ENCODE data around the gene TMEM220. TPM values are rescaled to one million over a fixed set of nuclear protein-coding genes. Genes with fewer than 3 reads are reported as not detected.
"Not testable (repeated sequence)": the region's sequence is repeated elsewhere in the genome, so short reads cannot be mapped to it uniquely, and the experiment has no call there.

TMEM220 gene
- polyA plus RNA-seq, 4 donors: 8.6 to 11.4 (median 10.1) TPM

DNA sequence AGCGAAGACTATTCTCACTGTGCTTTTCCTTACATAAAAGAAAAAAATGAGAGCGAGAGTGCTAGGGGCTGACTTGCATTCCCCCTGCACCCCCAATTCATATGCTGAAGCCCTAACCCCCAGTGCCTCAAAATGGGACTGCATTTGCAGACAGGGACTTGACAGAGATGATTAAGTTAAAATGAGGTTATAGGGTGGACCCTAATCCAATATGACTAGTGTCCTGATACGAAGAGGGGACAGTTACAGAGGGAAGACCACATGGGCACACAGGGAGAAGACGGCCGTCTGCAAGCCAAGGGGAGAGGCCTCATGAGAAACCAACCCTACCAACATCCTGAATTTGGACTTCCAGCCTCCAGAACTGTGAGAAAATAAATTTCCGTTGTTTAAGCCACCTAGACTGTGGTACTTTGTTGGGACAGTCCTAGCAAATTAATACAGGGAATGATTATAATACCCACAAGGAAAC lies 1.6 kb upstream of the TMEM220 start:
- DNase-seq (ENCODE audit: low read depth in 4 of 4, low spot score in 3 of 4): no peak

DNA sequence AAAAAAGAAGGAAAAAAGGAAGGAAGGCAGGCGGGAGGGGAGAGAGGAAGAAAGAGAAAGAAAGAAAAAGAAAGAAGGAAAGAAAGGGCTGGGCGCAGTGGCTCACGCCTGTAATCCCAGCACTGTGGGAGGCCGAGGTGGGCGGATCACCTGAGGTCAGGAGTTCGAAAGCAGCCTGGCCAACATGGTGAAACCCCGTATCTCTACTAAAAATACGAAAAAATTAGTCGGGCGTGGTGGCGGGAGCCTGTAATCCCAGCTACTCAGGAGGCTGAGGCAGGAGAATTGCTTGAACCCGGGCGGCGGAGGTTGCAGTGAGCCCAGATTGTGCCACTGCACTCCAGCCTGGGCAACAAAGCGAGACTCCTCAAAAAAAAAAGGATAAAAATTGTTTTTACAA lies 424 bp upstream of the TMEM220 start:
- not testable (repeated sequence) for DNase-seq (ENCODE audit: low read depth in 4 of 4, low spot score in 3 of 4)

DNA sequence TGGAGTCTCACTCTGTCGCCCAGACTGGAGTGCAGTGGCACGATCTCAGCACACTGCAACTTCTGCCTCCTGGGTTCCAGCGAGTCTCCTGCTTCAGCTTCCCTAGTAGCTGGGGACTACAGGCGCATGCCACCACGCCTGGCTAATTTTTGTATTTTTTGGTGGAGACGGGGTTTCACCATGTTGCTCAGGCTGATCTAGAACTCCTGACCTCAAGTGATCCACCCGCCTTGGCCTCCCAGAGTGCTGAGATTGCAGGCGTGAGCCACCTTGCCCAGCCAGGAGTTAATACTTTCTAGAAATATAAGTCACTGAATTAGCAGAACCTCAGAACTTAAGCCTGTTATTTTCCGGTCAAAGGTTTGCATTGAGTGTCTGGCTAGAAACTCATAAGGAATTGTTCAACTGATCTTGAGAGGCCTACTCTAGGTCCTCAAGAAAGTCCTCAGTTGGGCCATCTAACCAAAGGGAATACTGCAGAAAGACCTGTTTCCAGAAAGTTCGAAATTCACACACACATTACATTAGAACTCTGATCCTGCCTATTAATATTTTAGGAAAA lies 1.4 kb downstream of the TMEM220 start:
- no peak for DNase-seq (ENCODE audit: low read depth in 4 of 4, low spot score in 3 of 4)

DNA sequence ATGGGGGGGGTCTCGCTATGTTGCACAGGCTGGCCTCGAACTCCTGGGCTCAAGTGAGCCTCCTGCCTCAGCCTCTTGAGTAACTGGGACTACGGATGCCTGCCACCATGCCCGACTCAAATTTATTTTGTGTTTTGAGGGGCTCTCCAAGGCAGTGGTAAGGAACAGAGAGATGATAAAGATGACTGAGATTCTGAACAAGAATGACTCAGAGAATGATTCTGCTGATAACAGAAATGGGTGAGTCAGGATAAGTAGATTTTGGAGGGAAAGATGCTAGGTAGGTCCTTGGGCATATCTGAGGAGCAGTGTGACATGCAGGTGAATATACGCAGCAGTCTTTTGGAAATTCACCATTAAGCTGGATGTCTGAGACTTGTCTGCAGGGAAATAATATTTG lies 2.6 kb downstream of the TMEM220 start:
- DNase-seq (ENCODE audit: low read depth in 4 of 4, low spot score in 3 of 4): no peak

DNA sequence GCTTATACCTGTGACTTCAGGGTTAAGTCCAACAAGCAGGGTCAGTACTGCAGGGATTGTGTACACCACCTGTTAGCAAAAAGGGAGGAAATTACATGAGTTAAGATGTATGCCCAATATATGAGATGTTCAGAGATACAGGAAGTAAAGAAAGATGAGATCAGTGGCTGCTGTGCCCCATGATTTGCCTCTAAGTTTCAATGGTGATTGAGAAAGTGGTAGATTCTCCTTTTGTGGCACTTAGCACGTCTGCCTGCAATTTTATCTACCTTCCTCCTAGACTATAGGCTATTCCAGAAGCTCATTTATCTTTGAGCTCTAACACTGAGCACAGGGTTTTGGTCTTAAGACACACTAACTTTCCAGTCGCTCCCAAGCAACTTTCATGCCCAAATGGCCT lies 3.6 kb downstream of the TMEM220 start:
- no peak for DNase-seq (ENCODE audit: low read depth in 4 of 4, low spot score in 3 of 4)

DNA sequence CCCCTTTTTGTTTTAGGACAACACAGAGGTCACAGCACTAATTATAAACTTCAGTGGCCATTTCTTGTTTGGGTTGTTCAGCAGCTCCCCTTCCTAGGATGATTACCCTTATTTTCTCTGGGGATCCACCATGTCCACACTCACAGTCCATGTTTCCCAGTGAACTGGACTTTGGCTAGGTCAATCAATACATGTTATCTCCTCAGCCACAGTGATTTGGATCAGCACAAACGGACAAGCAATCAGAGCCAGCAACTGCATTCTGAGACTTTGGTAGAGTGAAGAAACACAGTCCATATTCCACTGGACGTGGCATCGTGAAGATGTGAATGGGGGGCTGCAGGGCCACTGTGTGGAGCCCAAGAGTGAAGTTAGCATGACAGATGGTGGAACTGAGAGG lies 4.6 kb downstream of the TMEM220 start:
- no peak for DNase-seq (ENCODE audit: low read depth in 4 of 4, low spot score in 3 of 4)

DNA sequence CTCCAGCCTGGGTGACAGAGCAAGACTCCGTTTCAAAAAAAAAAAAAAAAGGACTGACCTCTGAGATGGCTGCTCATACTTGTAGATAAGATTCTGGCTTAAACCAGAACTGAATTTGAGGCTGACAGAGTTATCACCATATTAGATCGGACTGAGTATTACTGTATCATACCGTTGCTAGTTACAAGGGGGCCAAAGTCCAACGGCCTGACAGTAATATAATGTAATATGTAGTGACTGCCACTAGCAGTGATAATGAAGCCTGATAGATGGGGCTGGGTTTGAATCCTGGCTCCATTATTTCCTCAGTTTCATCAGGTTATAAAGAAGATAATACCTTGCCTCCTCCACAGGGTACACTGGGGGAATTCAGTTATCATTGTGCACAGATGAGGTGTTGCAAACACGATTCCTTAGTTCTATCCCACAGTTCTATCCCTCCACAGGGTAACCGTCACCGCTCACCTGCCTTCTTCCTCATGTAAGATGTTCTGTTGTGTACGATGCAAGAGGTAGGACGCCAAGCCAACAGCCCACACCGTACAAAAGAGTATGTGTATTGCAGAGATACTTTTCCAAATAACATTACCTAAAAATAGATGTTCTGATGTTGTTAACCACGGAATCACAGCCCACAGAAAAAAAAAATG lies 5.2 kb downstream of the TMEM220 start:
- no peak for DNase-seq (ENCODE audit: low read depth in 4 of 4, low spot score in 3 of 4)

DNA sequence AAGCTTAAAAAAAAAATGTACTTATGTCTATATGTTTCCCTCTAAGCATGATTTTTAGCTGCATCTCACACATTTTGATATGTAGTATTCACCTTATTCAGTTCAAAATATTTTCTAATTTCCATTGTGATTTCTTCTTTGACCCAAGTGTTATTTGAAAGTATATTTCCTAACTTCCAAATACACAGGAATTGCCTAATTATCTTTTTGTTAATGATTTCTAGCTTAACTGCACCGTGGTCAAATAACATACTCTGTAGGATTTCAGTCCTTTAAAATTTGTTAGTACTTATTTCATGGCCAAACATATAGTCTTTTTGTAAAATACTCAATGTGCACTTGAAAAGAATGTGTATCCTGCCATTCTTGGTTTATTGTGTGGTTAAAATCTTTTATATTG lies 11.3 kb downstream of the TMEM220 start:
- DNase-seq (ENCODE audit: low read depth in 4 of 4, low spot score in 3 of 4): no peak

DNA sequence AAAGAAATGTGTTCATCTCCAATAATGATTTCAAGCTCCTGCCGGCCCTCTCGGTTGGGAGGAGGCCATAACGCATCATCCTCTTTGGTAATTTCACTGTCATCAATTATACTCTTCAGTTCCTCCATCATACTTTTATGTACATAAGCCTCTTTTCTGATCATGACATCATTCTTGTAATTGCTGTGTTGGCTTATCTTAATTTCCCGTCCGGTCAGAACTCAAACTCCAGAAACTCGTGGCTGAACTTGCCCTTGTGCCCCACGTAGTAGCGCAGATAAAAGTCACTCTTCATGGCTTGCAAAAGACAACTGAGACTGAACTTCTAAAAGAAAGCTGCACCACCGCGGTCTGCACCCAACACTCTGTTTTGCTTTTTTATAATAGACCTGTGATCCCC lies 13.6 kb downstream of the TMEM220 start:
- DNase-seq (ENCODE audit: low read depth in 4 of 4, low spot score in 3 of 4): no peak

DNA sequence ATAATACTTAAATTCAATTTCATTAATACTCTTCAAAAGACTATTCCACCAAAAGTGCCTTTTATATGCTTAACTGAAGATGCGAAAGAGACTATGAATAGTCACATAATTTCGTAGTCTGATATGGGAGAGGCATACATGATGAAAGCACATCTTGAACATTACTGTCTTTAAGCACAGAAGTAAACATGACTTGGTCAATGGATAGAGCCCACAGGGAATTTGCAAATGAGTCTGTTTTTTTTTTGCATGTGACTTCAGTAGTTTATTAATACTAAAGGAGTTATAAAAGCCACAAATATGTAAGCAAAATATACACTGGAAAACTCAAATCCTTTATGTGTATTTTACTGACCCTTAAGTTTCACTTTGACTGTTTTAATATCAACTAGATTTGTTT lies 16.5 kb downstream of the TMEM220 start:
- no peak for DNase-seq (ENCODE audit: low read depth in 4 of 4, low spot score in 3 of 4)

DNA sequence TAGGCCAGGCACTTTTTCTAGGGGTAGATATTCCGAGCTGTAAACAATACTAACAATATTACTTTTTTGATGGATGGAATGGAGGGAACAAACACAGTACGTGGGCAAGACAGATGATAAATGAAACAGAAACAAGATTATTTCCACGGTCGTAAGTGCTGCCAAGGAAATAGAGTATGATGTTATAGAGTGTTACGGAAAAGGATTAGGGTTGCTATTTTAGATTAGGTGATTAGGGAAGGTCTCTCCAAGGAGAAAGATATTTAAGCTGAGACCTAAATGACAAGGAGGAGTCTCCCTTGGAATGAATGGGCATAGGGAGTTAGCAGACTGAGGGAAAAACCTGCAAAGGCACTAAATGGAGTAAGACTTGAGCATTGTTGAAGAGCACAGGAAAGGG lies 24.1 kb downstream of the TMEM220 start:
- no peak for DNase-seq (ENCODE audit: low read depth in 4 of 4, low spot score in 3 of 4)

DNA sequence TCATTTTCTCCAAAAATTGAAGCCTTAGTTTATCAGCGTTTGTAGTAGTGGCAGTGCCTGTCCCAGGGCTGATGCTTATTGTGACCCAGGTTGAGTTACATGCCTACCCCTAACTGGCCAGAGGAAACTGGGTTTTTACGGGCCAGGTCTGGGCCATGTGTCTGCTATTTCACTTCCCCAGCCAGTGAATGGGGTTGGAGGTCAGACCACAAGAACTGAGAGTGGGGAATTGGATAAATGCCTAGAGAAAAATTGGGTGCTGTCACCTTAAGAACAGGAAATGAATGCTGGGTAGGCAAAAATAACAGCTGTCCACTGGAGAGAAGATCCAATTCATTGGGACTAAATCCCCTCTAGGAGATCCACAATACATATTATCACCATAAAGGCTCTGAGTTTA lies 27.2 kb downstream of the TMEM220 start:
- no peak for DNase-seq (ENCODE audit: low read depth in 4 of 4, low spot score in 3 of 4)

DNA sequence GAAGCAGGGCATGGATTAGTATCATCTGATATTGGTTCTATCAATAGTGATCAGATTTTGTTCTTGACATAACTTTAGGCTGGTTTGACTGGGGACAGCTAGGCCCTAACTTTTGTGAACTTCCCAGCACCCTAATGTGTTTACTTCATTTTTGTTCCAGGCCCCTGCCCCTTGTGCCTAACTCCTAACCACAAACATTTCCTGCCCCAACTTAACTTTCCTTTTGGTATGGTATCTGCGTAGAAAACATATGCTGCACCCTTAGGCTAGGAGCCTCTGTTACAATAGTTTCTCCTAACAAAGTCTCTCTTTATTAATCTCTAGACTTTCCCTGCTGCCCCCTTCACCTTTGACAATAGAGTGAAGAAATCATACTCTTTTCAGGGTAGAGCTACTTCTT lies 30.0 kb downstream of the TMEM220 start:
- DNase-seq (ENCODE audit: low read depth in 4 of 4, low spot score in 3 of 4): no peak

DNA sequence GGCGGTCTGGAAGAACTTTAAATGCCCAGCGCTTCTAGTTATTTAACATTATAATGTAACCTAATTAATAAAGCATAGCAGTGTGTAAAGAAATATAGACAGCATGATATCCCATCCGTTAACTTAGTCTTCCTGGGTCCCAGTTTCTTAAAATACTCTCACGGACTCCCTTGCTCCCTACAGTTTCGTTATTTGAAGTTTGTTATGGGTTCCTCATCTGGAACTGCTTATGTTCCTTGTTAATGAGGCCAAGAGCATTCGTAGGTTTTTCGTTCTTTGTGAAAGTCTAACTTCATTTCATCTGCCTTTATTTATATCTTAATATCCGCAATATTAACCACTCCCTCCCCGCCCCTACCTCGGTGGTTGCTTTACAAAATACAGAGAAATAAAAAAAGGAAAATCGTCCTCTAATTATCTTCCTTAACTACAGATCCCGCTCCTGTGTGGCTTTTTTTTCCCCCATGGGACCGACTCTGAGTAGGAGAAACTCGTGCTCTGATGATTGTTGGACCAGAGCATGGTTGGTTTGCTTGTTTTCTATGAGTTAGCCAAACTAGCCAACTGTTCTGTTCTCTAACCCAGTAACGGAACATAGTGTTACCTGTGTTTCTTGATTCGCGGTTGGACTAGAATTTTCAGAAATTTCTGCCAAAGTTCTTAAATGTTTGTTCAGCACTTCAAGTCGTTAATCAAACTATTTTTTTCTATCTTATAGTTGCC lies 31.6 kb downstream of the TMEM220 start:
- peak in 2 of 4 donors; percentile 1 to 8 for DNase-seq (ENCODE audit: low read depth in 4 of 4, low spot score in 3 of 4)

DNA sequence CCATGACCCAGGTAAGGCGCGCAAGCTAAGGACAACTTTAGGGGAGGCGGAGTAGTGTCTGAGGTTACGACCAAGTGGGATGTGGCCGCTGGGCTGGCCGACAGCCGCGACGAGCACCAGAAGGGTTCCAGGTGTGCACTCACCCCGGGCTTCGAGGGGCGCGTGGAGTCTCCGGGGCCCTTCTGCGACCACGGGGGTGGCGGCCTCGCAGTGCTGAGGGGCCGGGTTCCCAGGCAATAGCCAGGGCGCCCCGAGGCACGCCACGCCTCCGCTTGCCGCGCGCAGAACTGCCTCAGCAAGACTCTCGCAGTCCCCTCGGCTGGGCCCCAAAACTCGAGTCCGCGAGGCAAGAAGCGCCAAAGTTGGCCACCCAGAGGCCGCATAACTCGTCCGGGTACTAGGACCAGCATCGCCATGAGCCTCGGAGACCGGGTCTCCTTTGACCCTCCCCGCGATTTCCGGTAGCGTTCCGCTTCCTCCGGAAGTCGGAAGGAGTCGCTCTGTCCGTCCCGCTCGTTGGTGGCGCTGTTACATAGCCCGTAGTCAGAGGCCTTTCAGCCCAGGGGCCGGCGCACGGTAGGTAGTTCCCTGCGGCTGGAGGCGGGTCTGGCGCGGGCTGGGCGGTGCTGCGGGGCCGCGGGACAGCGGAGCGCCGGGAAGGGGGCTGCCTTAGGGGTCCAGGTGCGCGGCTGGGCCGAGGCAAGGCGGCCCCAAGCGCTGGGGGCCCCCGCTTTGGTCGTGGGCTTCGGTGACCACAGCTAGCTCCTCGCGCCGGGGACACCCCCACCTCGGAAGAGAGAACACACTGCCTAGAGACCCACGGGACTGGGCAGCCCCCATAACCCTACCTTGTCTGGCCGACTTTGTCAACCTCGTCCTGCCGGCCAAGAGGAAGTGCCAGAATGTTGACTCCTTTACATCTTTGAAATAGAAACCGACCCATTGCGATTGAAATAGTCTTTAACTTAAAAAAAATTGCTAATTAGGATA lies 32.4 kb downstream of the TMEM220 start, which contains the start of the genes ADPRM and SCO1:
TSS of gene ADPRM (plus strand) at position 503 of the 990 bp plus-strand sequence. CDS start 7,333 bp downstream, outside the sequence.
TSS of gene SCO1 (minus strand) at position 442 of the 990 bp plus-strand sequence. CDS start at position 416, 26 bp downstream.
- DNase-seq (ENCODE audit: low read depth in 4 of 4, low spot score in 3 of 4): peak; percentile 88 to 94 (median 90)

DNA sequence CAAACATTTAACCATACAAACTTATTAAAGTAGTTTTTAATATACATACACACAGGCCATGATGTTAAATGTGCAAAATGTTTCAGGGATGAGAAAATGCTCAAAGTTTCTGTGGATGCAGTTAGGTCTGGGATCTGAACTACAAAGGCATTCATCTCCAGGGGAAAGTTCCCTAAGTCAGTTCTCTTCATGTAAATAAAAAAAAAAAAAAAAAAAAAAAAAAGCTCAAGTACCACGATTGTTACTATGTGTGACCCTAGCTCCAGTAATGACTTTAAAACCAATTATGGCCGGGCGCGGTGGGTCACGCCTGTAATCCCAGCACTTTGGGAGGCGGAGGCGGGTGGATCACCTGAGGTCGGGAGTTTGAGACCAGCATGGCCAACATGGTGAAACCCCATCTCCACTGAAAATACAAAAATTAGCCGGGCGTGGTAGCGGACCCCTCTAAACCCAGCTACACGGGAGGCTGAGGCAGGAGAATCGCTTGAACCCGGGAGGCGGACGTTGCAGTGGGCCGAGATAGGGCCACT lies 33.9 kb downstream of the TMEM220 start:
- not testable (repeated sequence) for DNase-seq (ENCODE audit: low read depth in 4 of 4, low spot score in 3 of 4)

DNA sequence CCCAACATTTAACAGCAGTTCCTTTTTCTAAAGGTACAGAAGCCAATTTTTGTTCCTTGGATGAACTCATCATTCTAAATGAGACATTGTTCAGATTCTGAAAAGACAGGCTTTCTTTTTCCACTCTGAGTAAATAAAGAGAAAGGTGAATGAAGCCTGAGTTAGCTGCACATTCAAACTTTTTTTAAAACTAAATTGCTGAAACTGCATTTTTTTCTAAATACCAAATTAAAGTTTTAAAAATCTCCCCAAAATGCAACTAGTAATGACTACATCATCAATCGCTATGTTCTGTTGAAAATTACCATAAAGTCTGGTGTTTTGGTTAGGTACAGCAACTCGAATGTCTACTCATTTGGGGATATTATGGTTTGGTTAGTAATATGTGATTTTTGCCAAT lies 42.3 kb downstream of the TMEM220 start:
- DNase-seq (ENCODE audit: low read depth in 4 of 4, low spot score in 3 of 4): no peak

DNA sequence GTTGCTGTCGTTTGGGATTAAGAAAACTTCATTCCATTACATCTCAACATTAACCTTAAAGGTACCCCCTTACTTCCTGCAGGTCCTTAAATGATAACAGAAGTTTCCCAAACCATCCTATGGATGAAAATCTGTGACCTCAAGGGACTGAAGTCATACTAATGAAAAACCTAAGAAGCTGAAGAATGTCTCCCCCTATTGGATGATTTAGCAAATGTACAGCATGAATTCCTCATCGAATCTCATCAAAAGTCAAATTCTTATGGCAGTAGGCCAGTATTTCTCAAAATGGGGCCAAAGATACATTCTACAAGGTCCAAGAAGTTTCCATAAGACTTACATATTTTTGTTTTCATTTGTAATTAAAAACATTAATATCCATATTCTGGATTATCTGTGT lies 46.0 kb downstream of the TMEM220 start:
- DNase-seq (ENCODE audit: low read depth in 4 of 4, low spot score in 3 of 4): no peak

DNA sequence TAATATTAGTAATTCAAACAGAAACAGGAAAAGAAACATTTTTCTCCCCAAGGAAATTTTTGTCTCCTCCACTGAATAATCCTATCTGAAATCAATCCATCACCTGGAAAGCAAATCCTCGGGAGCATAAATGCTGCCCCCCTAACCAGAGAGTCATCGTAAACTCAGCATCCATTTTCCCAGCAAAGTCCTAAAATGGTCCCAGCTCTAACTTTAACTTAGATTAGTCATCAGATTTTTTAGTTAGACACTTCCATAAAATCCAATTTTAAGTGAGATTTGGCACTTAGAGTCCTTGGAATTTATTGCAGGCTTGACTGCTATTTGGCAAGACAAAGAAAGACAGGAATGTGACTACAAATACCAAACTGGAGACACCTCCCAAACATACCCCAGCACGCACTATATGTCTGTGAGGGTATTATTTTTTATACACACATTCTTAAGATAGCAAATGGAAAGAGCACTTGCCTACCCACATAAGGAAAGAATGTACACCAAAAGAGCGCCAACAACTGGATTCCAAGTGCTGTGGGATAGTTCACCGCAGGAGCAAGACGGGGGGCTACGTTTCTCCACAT lies 47.9 kb downstream of the TMEM220 start:
- no peak for DNase-seq (ENCODE audit: low read depth in 4 of 4, low spot score in 3 of 4)

DNA sequence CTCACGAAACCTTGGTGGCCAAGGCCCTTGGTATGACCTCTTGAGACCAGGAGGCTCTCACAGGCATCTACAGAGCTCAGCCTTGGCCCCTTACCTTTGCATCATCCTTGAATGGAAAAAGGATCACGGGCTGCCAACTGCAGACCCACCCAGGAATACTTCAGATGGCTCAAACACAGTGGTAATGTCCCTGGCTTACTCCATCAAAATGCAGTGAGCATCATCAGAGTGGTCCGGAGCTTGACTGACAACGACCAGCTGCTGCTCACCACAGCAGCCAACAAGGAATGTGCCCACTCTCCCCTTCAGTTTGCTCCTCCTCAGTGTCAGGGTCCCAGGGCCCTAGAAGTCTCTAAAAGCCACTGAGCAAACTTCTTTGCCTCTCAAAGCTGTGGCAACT lies 55.1 kb downstream of the TMEM220 start:
- DNase-seq (ENCODE audit: low read depth in 4 of 4, low spot score in 3 of 4): no peak
